ENCODE data around the gene CA4. TPM values are rescaled to one million over a fixed set of nuclear protein-coding genes. Genes with fewer than 3 reads are reported as not detected.

Gene CA4
- total and polyA plus RNA-seq, 9 of the 15 experiments (the other 6 are each of a cell fraction or from before 2014, with no cell fraction given), result 0.13 TPM; not detected in 7

- no peak for FAIRE-seq
- ATAC-seq, result 0 out of 3 replicates have a peak, but pooled peaks have one; percentile 11
- BruUV-seq (replicated peaks), result no TSS peak
These were observed 9.1 kb downstream of the CA4 start for GRCh38 chr17:60158751-60159478.

More at GRCh38 chr17:60158751-60159478, 9.1 kb downstream of the CA4 start:
- no peak overlapping the region for H3K4me3 ChIP-seq
- WGBS (ENCODE audit: insufficient coverage, low coverage, missing lambda C conversion rate), result 11% methylated on average over 18 of the region's 19 CpGs
- H4K20me1 ChIP-seq (replicated peaks; ENCODE audit: control insufficient read depth, insufficient read depth, low read length), result no peaks in the 10 kb centered on the region
- no peak overlapping the region for H3K27ac ChIP-seq (ENCODE audit: extremely low read depth, low read depth, low read length)
- H3K4me1 ChIP-seq (replicated peaks in 1 of 2; ENCODE audit: control insufficient read depth in 2 of 2, insufficient read depth in 2 of 2, low read length in 2 of 2), result peaks cover 17 to 30% of the 10 kb centered on the region in 2 experiments
- H3K9me3 ChIP-seq (replicated peaks; ENCODE audit: control insufficient read depth, insufficient read depth, low read depth, low read length), result no peaks in the 10 kb centered on the region
- H3K9ac ChIP-seq (ENCODE audit: insufficient read depth in 1 of 2, low read depth in 2 of 2, low read length in 2 of 2), result no peak overlapping the region
- H3K9me1 ChIP-seq (ENCODE audit: control insufficient read depth, insufficient read depth, low read length), result no peaks in the 10 kb centered on the region
- no peak overlapping the region for H3K4me2 ChIP-seq (ENCODE audit: insufficient read depth, low read length)
- ChIA-PET POLR2A (interaction anchor here (0.5 to 0.6 kb wide), 2 partner anchors 25 to 546 kb away, joined by 3 read pairs; no protein-coding TSS in a partner anchor), CTCF (ENCODE audit: low intra/inter-chr PET ratio) (no interaction called here)
- no peak for DNase-seq (ENCODE audit: extremely low read depth in 1 of 4, low spot score in 3 of 4)
- no peaks in the 10 kb centered on the region for H3K79me2 ChIP-seq (ENCODE audit: control insufficient read depth, insufficient read depth, low read length)
- no peaks in the 10 kb centered on the region for H3K36me3 ChIP-seq (ENCODE audit: control insufficient read depth, insufficient read depth, low read length)
- peak in 1 of 3 experiments; percentile 55; a peak in 1 of 6 replicates for TF ChIP-seq ZBTB11 (CRISPR knock-in tag; IDR thresholded peaks at IDR 0.05)
- no peak for TF ChIP-seq RAD51 (IDR thresholded peaks at IDR 0.05; ENCODE audit: borderline replicate concordance, low read depth)
- TF ChIP-seq VEZF1 (CRISPR knock-in tag; IDR thresholded peaks at IDR 0.05), result no peak
- no peak for TF ChIP-seq RBM34 (IDR thresholded peaks at IDR 0.05; ENCODE audit: borderline replicate concordance, insufficient read depth, low read length)
- peak; percentile 80 to 83 for TF ChIP-seq NRF1 (conservative IDR thresholded peaks at IDR 0.05 in 1 of 2, IDR thresholded peaks at IDR 0.05 in 1 of 2)
- peak; percentile 55; the same call in 1 of the 2 replicates for TF ChIP-seq TFAP4 (CRISPR knock-in tag; IDR thresholded peaks at IDR 0.05; ENCODE audit: borderline replicate concordance)
- no peak overlapping the region for H2AFZ ChIP-seq (ENCODE audit: low read depth, low read length)
- intact Hi-C loops (cut with micrococcal nuclease), result no loop called here
- in situ Hi-C loops (cut with MboI), result no loop called here
- peaks cover 9 to 57% of the 10 kb centered on the region in 2 experiments; a peak in 4 of 5 replicates for H3K27me3 ChIP-seq (ENCODE audit: control insufficient read depth in 2 of 2, insufficient read depth in 2 of 2, low read length in 2 of 2)
